GM19372 (cell line): ENCODE data around the gene HDAC4.

Experiments
- ATAC-seq: cut with Tn5 transposase; IDR thresholded peaks from one replicate; pipeline ENCODE4 v1.9.1; 2021; ENCODE audit warnings: mild to moderate bottlenecking, low read depth, moderate library complexity; ENCODE audit not compliant: unreplicated experiment

HDAC4 gene

GRCh38 chr2:239033801-239034560, 366.8 kb downstream of the HDAC4 start:
- ATAC-seq: no peak

GRCh38 chr2:239029958-239030357, 370.9 kb downstream of the HDAC4 start:
- ATAC-seq: no peak

GRCh38 chr2:239028253-239028619, 372.6 kb downstream of the HDAC4 start:
- no peak for ATAC-seq

GRCh38 chr2:239027391-239028252, 373.2 kb downstream of the HDAC4 start:
- ATAC-seq: no peak

- ATAC-seq: no peak
These were observed 374.0 kb downstream of the HDAC4 start for GRCh38 chr2:239026711-239027361.

GRCh38 chr2:239025951-239026461, 374.8 kb downstream of the HDAC4 start:
- ATAC-seq: no peak

GRCh38 chr2:239025096-239025801, 375.6 kb downstream of the HDAC4 start:
- no peak for ATAC-seq

- ATAC-seq: no peak
These were observed 376.6 kb downstream of the HDAC4 start for GRCh38 chr2:239024226-239024625.

GRCh38 chr2:239022437-239023260, 378.2 kb downstream of the HDAC4 start:
- no peak for ATAC-seq

- no peak for ATAC-seq
These were observed 379.0 kb downstream of the HDAC4 start for GRCh38 chr2:239021651-239022436.

GRCh38 chr2:239021224-239021623, 379.6 kb downstream of the HDAC4 start:
- ATAC-seq: no peak

- ATAC-seq: no peak
These were observed 380.2 kb downstream of the HDAC4 start for GRCh38 chr2:239020541-239021041.

GRCh38 chr2:239019183-239019581, 381.6 kb downstream of the HDAC4 start:
- ATAC-seq: no peak

GRCh38 chr2:239018271-239019182, 382.3 kb downstream of the HDAC4 start:
- no peak for ATAC-seq

GRCh38 chr2:239017491-239018098, 383.2 kb downstream of the HDAC4 start:
- no peak for ATAC-seq

- ATAC-seq: no peak
These were observed 384.7 kb downstream of the HDAC4 start for GRCh38 chr2:239015901-239016675.
